Activated CD4-positive, CD25-positive, alpha-beta regulatory T cell treated with anti-CD3 and anti-CD28 coated beads, Interleukin-2, amount 50 U/mL, for 16 hours (primary cell): Measurements from ENCODE around the gene AKAP8.
A peak's percentile ranks its signal among the peaks of the same experiment; 100 is the strongest.
"Not testable (repeated sequence)": the region's sequence is repeated elsewhere in the genome, so short reads cannot be mapped to it uniquely, and the experiment has no call there.

ENCODE experiments used
- DNase-seq: peaks from one replicate; pipeline ENCODE4 v3.0.0-alpha.2; 2020; ENCODE audit warnings: low read depth, low spot score

AKAP8 gene

GRCh38 chr19:15335992-15336391, 43.6 kb downstream of the AKAP8 start:
- DNase-seq: not testable (repeated sequence)

DNA sequence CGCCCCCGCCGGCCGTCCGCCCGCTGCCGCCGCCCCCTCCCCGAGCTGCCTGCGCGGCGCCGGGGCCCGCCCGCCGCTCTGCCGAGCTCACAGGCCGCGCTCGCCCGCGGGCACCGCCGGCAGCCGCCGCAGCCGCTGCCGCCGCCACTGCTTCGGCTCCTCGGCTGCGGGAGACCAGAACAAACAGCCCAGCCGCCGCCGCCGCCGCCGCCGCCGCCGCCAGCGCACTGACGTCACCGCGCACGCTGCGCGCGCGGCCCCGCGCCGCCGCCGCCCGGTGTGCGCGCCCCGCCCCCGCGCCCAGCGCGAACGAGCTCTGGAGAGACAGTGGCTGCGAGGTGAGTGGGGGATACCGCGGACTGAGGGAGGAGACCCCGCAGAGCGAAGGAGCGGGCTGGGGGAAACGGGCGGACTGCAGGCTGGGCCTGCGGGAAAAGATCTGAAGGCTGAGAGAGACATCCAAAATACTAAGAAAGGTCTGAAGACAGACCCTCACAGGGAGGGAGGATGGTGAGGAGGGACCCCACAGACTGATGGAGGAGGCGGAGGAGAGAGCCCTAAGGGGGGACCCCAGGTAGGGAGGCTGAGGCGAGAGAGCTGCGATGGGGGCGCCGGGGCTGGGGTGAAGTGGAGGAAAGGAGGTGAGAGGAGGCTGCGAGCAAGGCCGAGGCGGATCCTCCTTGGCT, 47.1 kb downstream of the AKAP8 start, which contains the start of gene BRD4:
TSS of gene BRD4 (minus strand) at position 229 of the 686 bp plus-strand sequence. CDS start 59,440 bp downstream, outside the sequence.
- DNase-seq: peak; percentile 47

GRCh38 chr19:15331419-15332310, 47.9 kb downstream of the AKAP8 start:
- peak; percentile 26 for DNase-seq

GRCh38 chr19:15330801-15331418, 48.7 kb downstream of the AKAP8 start:
- DNase-seq: no peak

GRCh38 chr19:15328312-15328711, 51.3 kb downstream of the AKAP8 start:
- no peak for DNase-seq

DNA sequence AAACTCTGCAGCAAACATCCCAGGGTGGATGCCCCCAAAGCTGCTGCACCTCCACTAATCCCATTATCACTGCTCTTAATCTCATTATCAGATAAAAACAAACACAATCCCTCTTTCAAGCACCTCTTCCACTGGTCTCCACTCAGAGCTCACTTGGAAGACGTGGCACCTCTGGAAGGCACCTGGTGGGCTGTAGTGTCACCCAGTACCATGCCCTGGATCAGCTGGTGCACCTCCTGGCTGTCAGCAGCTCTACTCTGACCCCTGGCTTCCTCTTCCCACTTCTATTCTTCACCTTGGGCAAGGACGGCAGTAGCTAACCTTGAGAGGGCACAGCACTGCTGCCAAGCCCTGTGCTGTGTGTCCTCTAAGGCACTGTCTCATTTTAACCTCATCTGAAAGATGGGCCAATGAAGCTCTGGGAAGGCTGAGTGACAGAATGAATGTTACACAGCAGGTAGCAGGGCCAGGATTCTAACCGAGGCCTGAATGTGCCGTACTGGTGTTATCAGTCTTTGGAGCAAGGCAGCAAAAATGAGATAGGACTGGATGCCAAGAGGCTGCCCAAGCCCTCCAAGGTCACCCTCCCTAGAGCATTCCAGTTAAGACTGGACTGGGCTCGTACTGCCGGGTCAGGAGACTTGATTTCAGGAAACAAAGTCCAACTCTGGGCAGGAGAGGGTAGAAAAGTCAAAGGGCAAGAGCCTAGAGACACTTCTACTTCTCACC, 54.6 kb downstream of the AKAP8 start:
- no peak for DNase-seq

DNA sequence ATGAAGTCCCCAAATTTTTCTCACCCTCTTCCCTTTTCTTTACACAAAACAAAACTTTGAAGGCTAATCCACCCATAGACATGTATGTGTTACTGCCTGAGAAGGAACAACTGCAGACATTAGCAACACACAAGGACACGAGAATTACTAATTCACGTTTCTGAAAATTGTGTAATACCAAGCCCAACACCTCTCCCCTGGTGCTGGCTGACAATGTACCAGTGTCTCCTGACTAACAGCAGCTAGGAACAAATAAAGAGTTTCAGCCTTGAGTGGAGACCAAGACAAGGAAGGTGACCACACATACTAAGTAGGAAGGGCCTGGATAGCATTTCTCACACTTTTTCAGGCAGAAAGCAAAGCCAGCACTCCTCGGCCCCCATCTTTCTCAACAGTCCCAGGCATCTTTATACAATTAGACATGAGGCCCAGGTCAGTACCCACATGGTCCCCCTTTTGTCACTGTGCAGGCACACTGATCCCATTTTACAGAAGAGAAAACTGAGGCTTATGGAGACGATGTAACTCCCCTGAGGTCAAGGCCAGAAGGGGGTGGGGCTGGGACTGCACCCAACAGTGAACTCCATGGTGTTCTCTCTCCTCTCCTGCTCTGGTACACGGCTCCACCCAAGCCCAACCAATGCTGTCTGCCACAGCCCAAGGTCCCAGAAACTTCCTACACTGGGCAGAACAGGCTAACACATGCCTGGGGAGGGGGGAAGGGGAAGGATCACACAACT, 55.9 kb downstream of the AKAP8 start:
- no peak for DNase-seq

GRCh38 chr19:15321739-15322138, 57.8 kb downstream of the AKAP8 start:
- DNase-seq: no peak

DNA sequence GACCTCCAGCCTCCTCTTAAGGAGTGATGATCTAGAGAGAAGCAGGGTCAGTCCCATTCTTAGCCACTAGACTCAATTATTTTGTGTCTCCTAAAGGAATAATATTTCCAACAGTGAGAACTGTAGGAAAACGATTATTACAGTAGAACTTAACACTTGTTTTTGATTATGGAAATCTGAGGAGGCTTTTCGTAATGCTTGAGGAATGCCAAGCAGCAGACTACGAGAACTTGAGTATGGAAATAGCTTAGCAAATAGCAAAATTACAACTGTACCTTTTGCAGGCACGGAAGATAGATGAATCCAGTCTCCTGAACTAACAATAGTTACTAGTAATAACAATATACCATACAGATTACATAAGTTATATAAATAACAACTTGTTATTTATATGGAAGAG, 59.5 kb downstream of the AKAP8 start:
- DNase-seq: no peak

DNA sequence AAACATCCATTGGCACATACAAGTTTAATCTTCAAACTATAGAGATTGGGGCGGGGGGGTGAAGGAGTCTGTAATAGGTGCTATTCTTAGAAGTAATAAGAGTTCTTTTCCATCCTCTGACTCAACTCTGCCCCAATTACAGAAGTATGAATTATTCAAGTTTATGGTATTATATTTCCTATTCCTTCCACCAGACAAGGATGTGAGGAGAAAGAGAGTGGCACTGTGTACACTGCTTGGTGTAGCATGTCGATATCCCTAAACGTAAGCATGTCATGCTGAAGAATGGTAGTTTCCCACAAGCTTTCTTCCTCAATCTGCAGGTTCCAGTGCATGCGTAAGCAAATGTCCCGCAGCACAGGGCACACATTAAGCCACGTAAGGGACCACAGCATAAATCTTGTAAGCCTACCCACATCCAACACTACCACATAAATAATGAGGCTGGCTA, 61.3 kb downstream of the AKAP8 start:
- DNase-seq: no peak

DNA sequence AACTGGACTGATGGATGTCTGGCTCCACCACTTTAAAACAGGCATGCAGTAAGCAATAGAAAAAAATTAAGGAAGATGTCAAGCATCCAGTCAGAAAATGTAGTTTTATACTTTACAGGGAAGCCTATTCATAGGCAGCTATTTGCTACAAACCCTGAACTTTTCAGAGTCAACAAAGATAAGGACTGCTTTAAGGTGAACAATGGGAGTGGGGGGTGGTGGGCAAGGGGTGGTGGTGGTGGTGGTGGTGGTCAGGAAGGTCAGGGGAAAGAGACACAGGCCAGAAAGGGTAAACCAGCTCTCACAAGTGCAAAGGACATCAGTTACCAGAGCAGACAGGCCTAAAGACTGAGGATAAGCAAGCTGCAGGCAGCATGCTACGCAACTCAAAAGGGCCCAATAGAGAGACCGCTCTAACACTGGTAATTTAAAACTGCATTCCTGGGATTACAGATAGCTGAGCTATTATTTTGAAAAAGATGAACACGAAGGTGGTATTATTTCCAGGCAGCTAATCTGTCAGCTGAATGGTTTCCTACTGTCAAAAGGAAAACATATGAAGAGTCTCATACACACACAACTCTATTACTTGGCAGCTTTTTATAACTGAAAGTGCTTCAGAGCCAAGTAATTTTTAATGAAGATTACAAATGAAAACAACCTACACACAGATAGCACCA, 62.1 kb downstream of the AKAP8 start:
- no peak for DNase-seq

DNA sequence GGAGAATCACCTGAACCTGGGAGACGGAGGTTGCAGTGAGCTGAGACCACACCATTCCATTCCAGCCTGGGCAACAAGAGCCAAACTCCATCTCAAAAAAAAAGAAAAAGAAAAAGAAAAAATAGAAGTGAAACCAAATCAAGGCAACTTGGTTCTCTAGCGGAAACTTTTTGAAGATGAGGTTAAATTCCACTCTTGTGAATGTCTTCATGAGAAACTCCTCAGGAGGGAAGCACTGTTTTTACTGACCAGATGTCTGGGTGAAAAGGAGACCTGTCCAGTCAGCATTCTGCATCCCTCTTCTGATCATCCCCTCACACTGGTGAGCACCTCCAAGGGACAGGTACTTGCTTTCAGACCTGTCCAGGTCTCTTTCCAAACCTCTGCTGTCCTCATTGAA, 63.1 kb downstream of the AKAP8 start:
- no peak for DNase-seq

- DNase-seq: no peak
Measured at GRCh38 chr19:15315101-15315500, 64.5 kb downstream of the AKAP8 start.

GRCh38 chr19:15313649-15314279, 65.8 kb downstream of the AKAP8 start:
- no peak for DNase-seq

GRCh38 chr19:15307169-15307568, 72.4 kb downstream of the AKAP8 start:
- DNase-seq: no peak

- DNase-seq: no peak
Measured at GRCh38 chr19:15305582-15306334, 73.8 kb downstream of the AKAP8 start.

DNA sequence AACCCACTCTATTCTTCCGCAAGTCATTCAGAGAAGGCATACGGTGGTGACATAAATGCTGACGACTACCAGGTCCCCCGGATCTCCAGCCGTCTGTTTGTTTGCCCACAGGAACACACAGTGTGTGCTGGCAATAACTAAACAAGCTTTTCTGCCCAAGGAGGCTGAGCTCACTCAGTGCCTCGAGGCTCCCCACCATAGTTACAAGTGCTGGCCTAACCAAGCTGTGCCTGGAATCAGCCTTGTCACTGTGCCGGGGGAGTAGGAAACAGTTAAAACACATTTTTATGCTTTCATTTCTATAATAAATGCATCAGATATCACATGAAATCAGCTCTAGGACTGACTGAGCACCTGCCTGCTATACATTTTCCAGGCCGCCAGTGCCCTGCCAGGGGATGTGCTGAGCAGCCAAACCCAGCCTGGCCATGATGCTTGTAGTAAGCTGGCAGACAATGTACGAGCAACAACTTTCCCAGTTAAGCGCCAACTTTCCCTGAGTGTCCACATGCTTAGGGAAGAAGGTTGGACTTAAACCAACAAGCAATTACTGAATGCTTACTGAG, 75.4 kb downstream of the AKAP8 start:
- no peak for DNase-seq
